Measurements from ENCODE around the gene NLRP10. TPM values are rescaled to one million over a fixed set of nuclear protein-coding genes. Genes with fewer than 3 reads are reported as not detected.
A peak's percentile ranks its signal among the peaks of the same experiment; 100 is the strongest.

NLRP10 gene
- total and polyA plus RNA-seq, 2 of the 13 experiments (the other 11 are each of a cell fraction or from before 2014, with no cell fraction given) = not detected

GRCh38 chr11:7986768-7987559 lies 21.7 kb upstream of the NLRP10 start, which contains the start of gene EIF3F (continued):
- TF ChIP-seq HES4 (CRISPR knock-in tag; IDR thresholded peaks at IDR 0.05; ENCODE audit: borderline replicate concordance) (no peak), ZBTB40 (IDR thresholded peaks at IDR 0.05) (peak; percentile 84), ZBTB40 (CRISPR knock-in tag; IDR thresholded peaks at IDR 0.05) (no peak; the same call in 1 of the 2 replicates), NPAS2 (CRISPR knock-in tag; IDR thresholded peaks at IDR 0.05; ENCODE audit: borderline replicate concordance) (no peak), ZNF704 (CRISPR knock-in tag; IDR thresholded peaks at IDR 0.05; ENCODE audit: borderline replicate concordance) (peak; percentile 62; the same call in 1 of the 2 replicates), SNAPC4 (CRISPR knock-in tag; IDR thresholded peaks at IDR 0.05) (no peak), AHR (CRISPR knock-in tag; IDR thresholded peaks at IDR 0.05) (no peak), ARHGAP35 (CRISPR knock-in tag; IDR thresholded peaks at IDR 0.05; ENCODE audit: borderline replicate concordance) (no peak), ISX (CRISPR knock-in tag; conservative IDR thresholded peaks at IDR 0.05) (no peak)
- TF ChIP-seq, protein P1, sequence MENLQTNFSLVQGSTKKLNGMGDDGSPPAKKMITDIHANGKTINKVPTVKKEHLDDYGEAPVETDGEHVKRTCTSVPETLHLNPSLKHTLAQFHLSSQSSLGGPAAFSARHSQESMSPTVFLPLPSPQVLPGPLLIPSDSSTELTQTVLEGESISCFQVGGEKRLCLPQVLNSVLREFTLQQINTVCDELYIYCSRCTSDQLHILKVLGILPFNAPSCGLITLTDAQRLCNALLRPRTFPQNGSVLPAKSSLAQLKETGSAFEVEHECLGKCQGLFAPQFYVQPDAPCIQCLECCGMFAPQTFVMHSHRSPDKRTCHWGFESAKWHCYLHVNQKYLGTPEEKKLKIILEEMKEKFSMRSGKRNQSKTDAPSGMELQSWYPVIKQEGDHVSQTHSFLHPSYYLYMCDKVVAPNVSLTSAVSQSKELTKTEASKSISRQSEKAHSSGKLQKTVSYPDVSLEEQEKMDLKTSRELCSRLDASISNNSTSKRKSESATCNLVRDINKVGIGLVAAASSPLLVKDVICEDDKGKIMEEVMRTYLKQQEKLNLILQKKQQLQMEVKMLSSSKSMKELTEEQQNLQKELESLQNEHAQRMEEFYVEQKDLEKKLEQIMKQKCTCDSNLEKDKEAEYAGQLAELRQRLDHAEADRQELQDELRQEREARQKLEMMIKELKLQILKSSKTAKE (CRISPR knock-in tag; IDR thresholded peaks at IDR 0.05; ENCODE audit: borderline replicate concordance) = no peak
